Left colon (tissue), 2 donors: ENCODE results near the gene ZFYVE19. TPM values are rescaled to one million over a fixed set of nuclear protein-coding genes. Genes with fewer than 3 reads are reported as not detected.

Experiments
- ATAC-seq: fragments of 200-7000 bp; cut with Tn5 transposase; one replicate; pipeline ENCODE4 v1.9.1; 2020; ENCODE audit warnings: mild to moderate bottlenecking, moderate library complexity
- DNase-seq, 2 donors: peaks; one replicate each; pipeline ENCODE4 v3.0.0-alpha.2; 2020
- intact Hi-C, 2 donors: fragments of 100-400 bp; cut with DNase I in 1 of 2; cut with micrococcal nuclease in 1 of 2; formaldehyde crosslinking; loops; one replicate each; pipeline versions ENCODE4 v1.11.2 to v1.14.0; 2022; cut with DNase I, micrococcal nuclease
- total RNA-seq, 2 donors: library from RNA; stranded (reverse); fragmentation: NEBNext Ultra II Directional; extraction: Animal tissue kit (Norgen Biotek cat#: 25700); gene quantifications; one replicate each; pipeline ENCODE4 v1.2.1, GENCODE V29; 2021
- donor health status: DM: no; HTN: no; CAD: no.
- donor health status: DM: yes; HTN: yes; CAD: no.

ZFYVE19 gene
- total RNA-seq, 2 donors from 2014 or later, result 25.3 to 26.8 TPM

GRCh38 chr15:40803688-40804087 lies 3.2 kb upstream of the ZFYVE19 start:
- intact Hi-C loops, result no loop called here
- no peak for DNase-seq

GRCh38 chr15:40806672-40807027 lies 239 bp upstream of the ZFYVE19 start:
- intact Hi-C loops, result no loop called here
- no peak for DNase-seq
- ATAC-seq, result no peak

More at GRCh38 chr15:40803688-40804087, 3.2 kb upstream of the ZFYVE19 start:
- ATAC-seq, result no peak

- intact Hi-C loops, result no loop called here
- peak; percentile 16 for ATAC-seq
- DNase-seq, result peak in 1 of 2 donors; percentile 32
Observed at GRCh38 chr15:40807888-40808461, 1.1 kb downstream of the ZFYVE19 start.

GRCh38 chr15:40808861-40809450 lies 2.1 kb downstream of the ZFYVE19 start:
- intact Hi-C loops, result no loop called here
- DNase-seq, result no peak
- no peak for ATAC-seq

GRCh38 chr15:40812721-40813425 lies 6.0 kb downstream of the ZFYVE19 start:
- intact Hi-C loops, result no loop called here
- ATAC-seq, result no peak
- DNase-seq, result no peak

GRCh38 chr15:40815042-40815698 lies 8.3 kb downstream of the ZFYVE19 start:
- DNase-seq (no peak), ATAC-seq (no peak)
- intact Hi-C loops, result no loop called here

GRCh38 chr15:40819048-40819447 lies 12.2 kb downstream of the ZFYVE19 start:
- no peak for DNase-seq
- no peak for ATAC-seq
- intact Hi-C loops, result no loop called here

- DNase-seq (no peak), ATAC-seq (no peak)
- intact Hi-C loops, result no loop called here
Observed at GRCh38 chr15:40821195-40821594, 14.3 kb downstream of the ZFYVE19 start.

- DNase-seq (no peak), ATAC-seq (peak; percentile 59)
Observed at GRCh38 chr15:40823572-40824343, 16.9 kb downstream of the ZFYVE19 start.

GRCh38 chr15:40825661-40826422 lies 19.0 kb downstream of the ZFYVE19 start:
- peak; percentile 59 for ATAC-seq
- DNase-seq, result peak; percentile 62 to 86
- intact Hi-C loops, result no loop called here

More at GRCh38 chr15:40823572-40824343, 16.9 kb downstream of the ZFYVE19 start:
- intact Hi-C loops, result no loop called here

- no peak for DNase-seq
- peak; percentile 11 for ATAC-seq
- intact Hi-C loops, result no loop called here
Observed at GRCh38 chr15:40826423-40827075, 19.7 kb downstream of the ZFYVE19 start.

- ATAC-seq (peak; percentile 80), DNase-seq (peak; percentile 79 to 90)
- intact Hi-C loops, result no loop called here
Observed at GRCh38 chr15:40828447-40829036, 21.7 kb downstream of the ZFYVE19 start, which contains the start of gene PPP1R14D. Gene PPP1R14D, minus strand, starts transcription at chr15:40828708. Its CDS starts 67 bp downstream, at chr15:40828641.

GRCh38 chr15:40829115-40829514 lies 22.2 kb downstream of the ZFYVE19 start:
- intact Hi-C loops, result no loop called here
- DNase-seq (peak; percentile 51 to 65), ATAC-seq (peak; percentile 53)

GRCh38 chr15:40830884-40831283 lies 24.0 kb downstream of the ZFYVE19 start:
- ATAC-seq, result no peak
- intact Hi-C loops, result no loop called here
- no peak for DNase-seq

GRCh38 chr15:40831861-40832260 lies 25.0 kb downstream of the ZFYVE19 start:
- DNase-seq, result no peak
- intact Hi-C loops, result no loop called here
- no peak for ATAC-seq

GRCh38 chr15:40832903-40833302 lies 26.0 kb downstream of the ZFYVE19 start:
- ATAC-seq, result no peak
- no peak for DNase-seq
- intact Hi-C loops, result no loop called here

- DNase-seq (no peak), ATAC-seq (no peak)
- intact Hi-C loops, result no loop called here
Observed at GRCh38 chr15:40836020-40836419, 29.1 kb downstream of the ZFYVE19 start.
